BLaER1 (cell line): ENCODE data around the gene NCOA1.
"Not testable (repeated sequence)": the region's sequence is repeated elsewhere in the genome, so short reads cannot be mapped to it uniquely, and the experiment has no call there.

Experiments used
- H3K27ac ChIP-seq: shearing (Covaris generic); formaldehyde crosslinking; 2 replicates; pipeline ENCODE4 v1.8.1; 2022
- H3K27me3 ChIP-seq: shearing (Covaris generic); formaldehyde crosslinking; 2 replicates; pipeline ENCODE4 v1.8.1; 2022
- H3K36me3 ChIP-seq: shearing (Covaris generic); formaldehyde crosslinking; 2 replicates; pipeline ENCODE4 v1.8.1; 2022
- H3K4me1 ChIP-seq: shearing (Covaris generic); formaldehyde crosslinking; 2 replicates; pipeline ENCODE4 v1.8.1; 2022
- H3K4me2 ChIP-seq: shearing (Covaris generic); formaldehyde crosslinking; 2 replicates; pipeline ENCODE4 v1.8.1; 2022
- H3K4me3 ChIP-seq: shearing (Covaris generic); formaldehyde crosslinking; 2 replicates; pipeline ENCODE4 v1.8.1; 2022
- H3K9ac ChIP-seq: shearing (Covaris generic); formaldehyde crosslinking; 2 replicates; pipeline ENCODE4 v1.8.1; 2022
- H3K9me3 ChIP-seq: shearing (Covaris generic); formaldehyde crosslinking; 2 replicates; pipeline ENCODE4 v1.8.1; 2022
- H4K20me1 ChIP-seq: shearing (Covaris generic); formaldehyde crosslinking; 2 replicates; pipeline ENCODE4 v1.8.1; 2022
- Cebpa-rat ChIP-seq: shearing (Covaris generic); IDR thresholded peaks from 2 replicates; pipeline ENCODE4 v1.8.1; 2022

NCOA1 gene

GRCh38 chr2:24521975-24522639, 31.1 kb downstream of the NCOA1 start:
- Histone ChIP-seq H3K4me1 (no peaks in the 10 kb centered on the region), H3K9me3 (peaks cover 5% of the 10 kb centered on the region; the same call in 1 of the 2 replicates), H3K9ac (no peak overlapping the region), H4K20me1 (peaks cover 6% of the 10 kb centered on the region; the same call in 1 of the 2 replicates), H3K27ac (no peak overlapping the region), H3K27me3 (no peaks in the 10 kb centered on the region), H3K4me3 (no peak overlapping the region), H3K4me2 (no peak overlapping the region), H3K36me3 (no peaks in the 10 kb centered on the region)
- no peak for TF ChIP-seq Cebpa-rat

GRCh38 chr2:24527536-24527935, 36.5 kb downstream of the NCOA1 start:
- Histone ChIP-seq H3K27ac (no peak overlapping the region), H3K4me1 (no peaks in the 10 kb centered on the region), H3K9ac (no peak overlapping the region), H4K20me1 (no peaks in the 10 kb centered on the region), H3K4me3 (no peak overlapping the region), H3K4me2 (no peak overlapping the region), H3K27me3 (no peaks in the 10 kb centered on the region), H3K36me3 (peaks cover 6% of the 10 kb centered on the region; the same call in 1 of the 2 replicates), H3K9me3 (peaks cover 53% of the 10 kb centered on the region)
- no peak for TF ChIP-seq Cebpa-rat

- no peak for TF ChIP-seq Cebpa-rat
Measured at GRCh38 chr2:24530796-24531195, 39.7 kb downstream of the NCOA1 start.

GRCh38 chr2:24531610-24532009, 40.6 kb downstream of the NCOA1 start:
- H3K4me2 ChIP-seq, H3K27ac ChIP-seq, H3K36me3 ChIP-seq, H3K4me3 ChIP-seq, H3K27me3 ChIP-seq, H4K20me1 ChIP-seq, H3K9ac ChIP-seq, H3K4me1 ChIP-seq: not testable (repeated sequence)
- peaks cover 62% of the 10 kb centered on the region for H3K9me3 ChIP-seq

More at GRCh38 chr2:24530796-24531195, 39.7 kb downstream of the NCOA1 start:
- Histone ChIP-seq H3K9me3 (peaks cover 61% of the 10 kb centered on the region), H3K4me2 (no peak overlapping the region), H3K36me3 (peaks cover 6% of the 10 kb centered on the region; the same call in 1 of the 2 replicates), H4K20me1 (no peaks in the 10 kb centered on the region), H3K9ac (no peak overlapping the region), H3K27ac (no peak overlapping the region), H3K27me3 (no peaks in the 10 kb centered on the region), H3K4me3 (no peak overlapping the region), H3K4me1 (no peaks in the 10 kb centered on the region)

- H3K27ac ChIP-seq, result not testable (repeated sequence)
Measured at GRCh38 chr2:24532057-24532456, 41.0 kb downstream of the NCOA1 start.

GRCh38 chr2:24533574-24533973, 42.5 kb downstream of the NCOA1 start:
- H4K20me1 ChIP-seq, result not testable (repeated sequence)

More at GRCh38 chr2:24532057-24532456, 41.0 kb downstream of the NCOA1 start:
- H3K9ac ChIP-seq, H4K20me1 ChIP-seq, H3K4me2 ChIP-seq, H3K4me1 ChIP-seq, H3K27me3 ChIP-seq, H3K4me3 ChIP-seq: not testable (repeated sequence)
- peaks cover 62% of the 10 kb centered on the region for H3K9me3 ChIP-seq
- H3K36me3 ChIP-seq, result peaks cover 10% of the 10 kb centered on the region; the same call in 1 of the 2 replicates

GRCh38 chr2:24538720-24539119, 47.7 kb downstream of the NCOA1 start:
- Histone ChIP-seq H3K4me1 (no peaks in the 10 kb centered on the region), H3K9me3 (peaks cover 35% of the 10 kb centered on the region), H3K4me2 (no peak overlapping the region), H4K20me1 (no peaks in the 10 kb centered on the region), H3K4me3 (no peak overlapping the region), H3K27me3 (no peaks in the 10 kb centered on the region), H3K27ac (no peak overlapping the region), H3K9ac (no peak overlapping the region), H3K36me3 (peaks cover 4% of the 10 kb centered on the region; the same call in 1 of the 2 replicates)
- TF ChIP-seq Cebpa-rat, result no peak

More at GRCh38 chr2:24533574-24533973, 42.5 kb downstream of the NCOA1 start:
- not testable (repeated sequence) for H3K9ac ChIP-seq, H3K27ac ChIP-seq, H3K4me3 ChIP-seq, H3K27me3 ChIP-seq, H3K4me1 ChIP-seq, H3K4me2 ChIP-seq
- H3K36me3 ChIP-seq, result peaks cover 10% of the 10 kb centered on the region; the same call in 1 of the 2 replicates
- H3K9me3 ChIP-seq, result peaks cover 49% of the 10 kb centered on the region

GRCh38 chr2:24539258-24539657, 48.2 kb downstream of the NCOA1 start:
- no peak for TF ChIP-seq Cebpa-rat
- Histone ChIP-seq H3K4me1 (no peaks in the 10 kb centered on the region), H3K9me3 (peaks cover 40% of the 10 kb centered on the region), H3K4me3 (no peak overlapping the region), H3K9ac (no peak overlapping the region), H3K27ac (no peak overlapping the region), H3K27me3 (no peaks in the 10 kb centered on the region), H4K20me1 (no peaks in the 10 kb centered on the region), H3K36me3 (peaks cover 4% of the 10 kb centered on the region; the same call in 1 of the 2 replicates), H3K4me2 (no peak overlapping the region)

GRCh38 chr2:24540011-24540477, 49.0 kb downstream of the NCOA1 start:
- Histone ChIP-seq H3K9me3 (peaks cover 48% of the 10 kb centered on the region), H3K4me2 (no peak overlapping the region), H3K27me3 (no peaks in the 10 kb centered on the region), H3K27ac (no peak overlapping the region), H3K9ac (no peak overlapping the region), H3K4me1 (no peaks in the 10 kb centered on the region), H3K4me3 (no peak overlapping the region), H3K36me3 (peaks cover 4% of the 10 kb centered on the region; the same call in 1 of the 2 replicates), H4K20me1 (no peaks in the 10 kb centered on the region)
- no peak for TF ChIP-seq Cebpa-rat

GRCh38 chr2:24541621-24542020, 50.6 kb downstream of the NCOA1 start:
- Histone ChIP-seq H3K4me3 (no peak overlapping the region), H3K4me2 (no peak overlapping the region), H3K36me3 (peaks cover 2% of the 10 kb centered on the region; the same call in 1 of the 2 replicates), H3K9ac (no peak overlapping the region), H3K9me3 (peaks cover 44% of the 10 kb centered on the region), H4K20me1 (no peaks in the 10 kb centered on the region), H3K4me1 (no peaks in the 10 kb centered on the region), H3K27ac (no peak overlapping the region), H3K27me3 (no peaks in the 10 kb centered on the region)
- no peak for TF ChIP-seq Cebpa-rat
